Measurements from ENCODE around the gene VASH1.

Gene VASH1

GRCh38 chr14:76832503-76832988 is 71.3 kb downstream of the VASH1 start:
- no peak for DNase-seq (ENCODE audit: low read depth)

Measured in activated T-cell treated with anti-CD3 and anti-CD28 coated beads for 1 hour (primary cell).